SJCRH30 (cell line): ENCODE measurements around the gene GOLGA8J. TPM values are rescaled to one million over a fixed set of nuclear protein-coding genes. Genes with fewer than 3 reads are reported as not detected.
"Not testable (repeated sequence)": the region's sequence is repeated elsewhere in the genome, so short reads cannot be mapped to it uniquely, and the experiment has no call there.

Experiments used
- DNase-seq, 2 experiments: peaks; one replicate each; pipeline ENCODE4 v3.0.0-alpha.2; 2015 to 2020
- H3K27ac ChIP-seq: fragments of 250-450 bp; sonication (Bioruptor Pico); 2 replicates; pipeline ENCODE4 v1.5.1; 2020; ENCODE audit warnings: mild to moderate bottlenecking, moderate library complexity
- H3K27me3 ChIP-seq: fragments of 250-450 bp; sonication (Bioruptor Pico); 2 replicates; pipeline ENCODE4 v1.5.1; 2020; ENCODE audit warnings: mild to moderate bottlenecking, moderate library complexity
- H3K36me3 ChIP-seq: fragments of 250-450 bp; sonication (Bioruptor Pico); 2 replicates; pipeline ENCODE4 v1.5.1; 2020; ENCODE audit warnings: mild to moderate bottlenecking, moderate library complexity
- H3K4me1 ChIP-seq: fragments of 250-450 bp; sonication (Bioruptor Pico); 2 replicates; pipeline ENCODE4 v1.5.1; 2020; ENCODE audit warnings: mild to moderate bottlenecking, moderate library complexity
- H3K4me3 ChIP-seq: fragments of 250-450 bp; sonication (Bioruptor Pico); 2 replicates; pipeline ENCODE4 v1.5.1; 2020; ENCODE audit warnings: mild to moderate bottlenecking, moderate library complexity
- H3K9me3 ChIP-seq: fragments of 250-450 bp; sonication (Bioruptor Pico); replicated peaks from 2 replicates; pipeline ENCODE4 v1.5.1; 2020; ENCODE audit warnings: mild to moderate bottlenecking, moderate library complexity
- total RNA-seq: library from RNA; depleted of rRNA; stranded (reverse); fragments of >200 nt; shearing (Covaris generic); gene quantifications from 2 replicates; pipeline ENCODE4 v1.2.3, GENCODE V29; 2014

Gene GOLGA8J
- total RNA-seq, 1 experiment from 2014 or later = not detected

- DNase-seq = no peak
- H3K27ac ChIP-seq = no peak overlapping the region
- no peaks in the 10 kb centered on the region for H3K36me3 ChIP-seq
These were observed 23.0 kb upstream of the GOLGA8J start for GRCh38 chr15:30059771-30060170.

DNA sequence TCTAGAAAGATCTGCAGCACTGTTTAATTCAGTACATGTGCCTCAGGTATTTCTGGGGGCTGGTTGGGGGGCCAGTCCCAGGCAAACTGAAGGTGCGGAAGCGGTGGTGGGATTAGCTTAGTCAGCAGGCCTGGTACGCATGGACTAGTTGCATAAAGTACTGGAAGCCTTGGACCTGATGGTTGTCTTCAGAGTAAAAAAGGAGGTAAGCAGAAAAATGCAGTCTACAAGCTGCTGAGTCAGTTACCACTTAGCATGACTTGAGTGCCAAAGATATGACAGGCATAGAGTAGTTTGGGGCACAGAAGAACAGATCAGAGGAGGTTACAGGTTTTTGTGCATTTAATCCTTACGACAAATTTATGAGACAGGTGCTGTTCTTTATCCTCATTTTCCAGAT is 19.9 kb upstream of the GOLGA8J start:
- no peak overlapping the region for H3K27ac ChIP-seq
- no peak for DNase-seq
- peaks cover 5% of the 10 kb centered on the region; the same call in 1 of the 2 replicates for H3K4me1 ChIP-seq
- H3K27me3 ChIP-seq = no peaks in the 10 kb centered on the region
- no peaks in the 10 kb centered on the region for H3K9me3 ChIP-seq
- no peaks in the 10 kb centered on the region for H3K36me3 ChIP-seq
- H3K4me3 ChIP-seq = no peak overlapping the region

More at GRCh38 chr15:30059771-30060170, 23.0 kb upstream of the GOLGA8J start:
- Histone ChIP-seq H3K9me3 (no peaks in the 10 kb centered on the region), H3K4me3 (no peak overlapping the region), H3K27me3 (no peaks in the 10 kb centered on the region), H3K4me1 (no peaks in the 10 kb centered on the region)

DNA sequence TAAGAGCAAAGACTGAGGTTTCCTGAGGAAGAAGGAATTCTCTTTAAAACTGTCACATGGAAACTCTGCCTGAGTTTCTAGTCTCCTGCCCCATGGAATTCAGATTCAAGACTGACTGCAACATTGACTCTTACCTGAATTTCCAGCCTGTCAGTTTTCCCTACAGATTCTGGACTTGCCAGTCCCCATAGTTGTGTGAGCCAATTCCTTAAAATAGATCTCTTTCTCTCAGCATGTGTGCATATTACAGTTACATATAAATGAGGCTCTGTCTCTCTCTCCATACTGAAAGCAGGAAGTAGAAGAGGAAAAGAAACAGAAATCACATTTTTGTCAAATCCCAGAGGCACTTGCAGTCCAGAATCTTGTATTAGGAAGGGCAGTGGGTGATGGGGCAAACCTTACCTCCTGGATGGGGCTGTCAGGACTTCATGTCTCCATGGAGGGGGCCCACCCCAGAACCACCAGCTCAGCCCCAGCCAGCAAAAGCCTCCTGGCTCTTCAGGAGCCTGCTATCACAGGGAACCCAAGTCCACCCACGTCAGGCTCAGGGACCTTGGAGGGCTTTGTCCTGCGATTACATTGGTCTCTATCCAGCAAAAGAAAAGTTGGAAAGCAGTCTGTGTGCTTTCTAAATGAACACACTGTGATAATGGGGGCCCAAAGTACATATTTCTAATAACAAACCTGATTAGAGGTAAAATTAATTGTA is 18.8 kb upstream of the GOLGA8J start:
- H3K27ac ChIP-seq = no peak overlapping the region
- DNase-seq = no peak
- H3K36me3 ChIP-seq = no peaks in the 10 kb centered on the region
- H3K4me1 ChIP-seq = peaks cover 5% of the 10 kb centered on the region; the same call in 1 of the 2 replicates
- no peaks in the 10 kb centered on the region for H3K9me3 ChIP-seq
- no peaks in the 10 kb centered on the region for H3K27me3 ChIP-seq
- H3K4me3 ChIP-seq = no peak overlapping the region

DNA sequence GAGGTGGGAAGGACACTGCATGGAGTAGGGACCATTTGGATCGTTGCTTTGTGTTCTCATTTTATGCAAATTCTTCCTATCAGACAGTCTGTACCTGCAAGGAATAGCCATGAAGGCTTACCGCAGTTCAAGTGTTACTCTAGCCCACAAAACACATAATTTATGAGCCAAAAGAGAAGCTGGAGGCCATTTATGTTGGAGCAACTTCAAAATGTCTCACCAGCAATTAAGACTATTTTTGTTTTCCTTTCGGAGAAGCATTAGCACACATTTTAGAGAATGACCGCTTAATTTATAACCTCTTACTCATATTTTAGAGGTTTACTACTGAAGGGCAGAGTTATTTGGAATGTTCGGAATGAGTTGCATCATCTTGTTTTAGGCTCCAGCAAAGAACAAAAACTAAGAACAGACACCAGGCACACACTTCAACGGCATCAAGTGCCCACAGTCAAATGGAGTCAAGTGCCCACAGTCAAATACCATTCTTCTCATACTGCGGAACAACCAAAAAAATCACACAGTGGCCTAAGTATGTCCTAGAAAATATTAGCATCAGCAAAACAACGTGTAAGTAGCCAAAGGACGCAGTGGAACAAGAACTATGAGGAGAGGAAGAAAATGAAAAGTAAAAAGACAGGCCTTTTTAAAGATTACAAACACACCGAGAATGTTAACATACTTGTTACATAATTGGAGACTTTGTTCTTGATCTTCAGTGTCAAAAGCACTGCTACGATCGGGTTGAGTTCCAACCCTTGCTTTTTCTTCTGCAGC is 17.5 kb upstream of the GOLGA8J start:
- peaks cover 5% of the 10 kb centered on the region; the same call in 1 of the 2 replicates for H3K4me1 ChIP-seq
- H3K27me3 ChIP-seq = no peaks in the 10 kb centered on the region
- no peak overlapping the region for H3K4me3 ChIP-seq
- DNase-seq = no peak
- no peak overlapping the region for H3K27ac ChIP-seq
- H3K36me3 ChIP-seq = no peaks in the 10 kb centered on the region
- H3K9me3 ChIP-seq = no peaks in the 10 kb centered on the region

DNA sequence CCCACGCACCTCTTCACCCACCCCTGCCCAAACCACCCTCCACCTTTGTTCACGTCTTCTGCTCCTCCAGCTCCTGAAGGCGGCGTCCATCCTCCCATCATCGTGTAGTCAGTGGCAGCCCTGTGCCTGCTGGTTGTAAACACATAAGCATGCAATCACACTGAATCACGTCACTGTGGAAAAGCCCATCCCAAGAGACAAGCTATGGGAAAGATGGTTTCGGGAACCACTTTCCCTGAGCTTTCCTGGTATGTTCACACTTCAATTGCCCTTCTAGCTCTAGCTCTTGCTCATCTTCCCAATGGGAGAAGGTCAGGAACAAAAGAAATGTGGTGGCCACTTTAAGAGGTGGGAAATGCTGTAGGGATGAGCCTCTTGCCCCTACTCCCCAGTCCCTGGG is 14.4 kb upstream of the GOLGA8J start:
- no peaks in the 10 kb centered on the region for H3K27me3 ChIP-seq
- no peak for DNase-seq
- H3K4me3 ChIP-seq = no peak overlapping the region
- H3K36me3 ChIP-seq = no peaks in the 10 kb centered on the region
- no peak overlapping the region for H3K27ac ChIP-seq
- H3K4me1 ChIP-seq = peaks cover 5% of the 10 kb centered on the region; the same call in 1 of the 2 replicates
- no peaks in the 10 kb centered on the region for H3K9me3 ChIP-seq

GRCh38 chr15:30072630-30073029 is 10.1 kb upstream of the GOLGA8J start:
- no peaks in the 10 kb centered on the region for H3K36me3 ChIP-seq
- H3K4me1 ChIP-seq = no peaks in the 10 kb centered on the region
- H3K9me3 ChIP-seq = no peaks in the 10 kb centered on the region
- DNase-seq = no peak
- no peaks in the 10 kb centered on the region for H3K27me3 ChIP-seq
- H3K4me3 ChIP-seq = no peak overlapping the region
- no peak overlapping the region for H3K27ac ChIP-seq

- no peak overlapping the region for H3K4me3 ChIP-seq
- H3K9me3 ChIP-seq = no peaks in the 10 kb centered on the region
- H3K36me3 ChIP-seq = no peaks in the 10 kb centered on the region
These were observed 8.8 kb upstream of the GOLGA8J start for GRCh38 chr15:30073915-30074314.

GRCh38 chr15:30080816-30081215 is 1.9 kb upstream of the GOLGA8J start:
- DNase-seq = peak; percentile 5 to 23
- not testable (repeated sequence) for H3K9me3 ChIP-seq, H3K36me3 ChIP-seq, H3K27ac ChIP-seq, H3K4me1 ChIP-seq, H3K27me3 ChIP-seq, H3K4me3 ChIP-seq

More at GRCh38 chr15:30073915-30074314, 8.8 kb upstream of the GOLGA8J start:
- Histone ChIP-seq H3K4me1 (no peaks in the 10 kb centered on the region), H3K27me3 (no peaks in the 10 kb centered on the region), H3K27ac (no peak overlapping the region)
- DNase-seq = no peak

- not testable (repeated sequence) for H3K36me3 ChIP-seq, H3K9me3 ChIP-seq, H3K4me3 ChIP-seq, H3K27me3 ChIP-seq, DNase-seq, H3K27ac ChIP-seq, H3K4me1 ChIP-seq
These were observed 15.1 kb downstream of the GOLGA8J start for GRCh38 chr15:30097827-30098226.

- H3K36me3 ChIP-seq, DNase-seq, H3K27ac ChIP-seq, H3K4me1 ChIP-seq, H3K27me3 ChIP-seq, H3K9me3 ChIP-seq, H3K4me3 ChIP-seq: not testable (repeated sequence)
These were observed 20.1 kb downstream of the GOLGA8J start for GRCh38 chr15:30102890-30103289.

DNA sequence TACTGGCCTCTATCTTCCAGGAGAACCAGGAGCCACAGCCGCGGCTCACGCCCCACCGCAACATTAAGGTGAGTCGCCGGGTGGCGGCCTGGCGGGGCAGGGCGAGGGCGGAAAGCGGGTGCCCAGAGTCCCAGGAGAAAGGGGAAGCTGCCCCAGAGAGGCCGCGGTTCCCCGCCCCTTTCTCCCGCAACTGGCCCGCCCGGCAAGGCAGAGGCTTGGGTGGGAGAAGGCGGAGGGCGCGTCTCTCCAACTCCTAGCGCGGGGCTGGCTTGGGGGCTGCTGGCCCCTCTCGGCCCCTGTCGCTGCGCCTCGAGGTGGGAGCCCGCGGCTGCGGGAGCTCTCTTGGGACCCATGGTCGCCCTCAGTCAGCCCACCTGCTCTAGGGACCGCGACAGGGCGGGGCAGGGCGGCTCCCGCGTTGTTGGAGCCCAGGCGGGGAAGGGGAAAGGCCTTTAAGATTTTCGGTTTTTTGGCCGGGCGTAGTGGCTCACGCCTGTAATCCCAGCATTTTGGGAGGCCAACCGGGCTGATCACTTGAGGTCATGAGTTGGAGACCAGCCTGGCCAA is 21.3 kb downstream of the GOLGA8J start:
- DNase-seq, H3K4me3 ChIP-seq, H3K27me3 ChIP-seq, H3K9me3 ChIP-seq, H3K4me1 ChIP-seq, H3K27ac ChIP-seq, H3K36me3 ChIP-seq: not testable (repeated sequence)

GRCh38 chr15:30110591-30110990 is 27.8 kb downstream of the GOLGA8J start:
- not testable (repeated sequence) for H3K27me3 ChIP-seq, H3K36me3 ChIP-seq, H3K9me3 ChIP-seq, DNase-seq, H3K4me1 ChIP-seq, H3K27ac ChIP-seq, H3K4me3 ChIP-seq

DNA sequence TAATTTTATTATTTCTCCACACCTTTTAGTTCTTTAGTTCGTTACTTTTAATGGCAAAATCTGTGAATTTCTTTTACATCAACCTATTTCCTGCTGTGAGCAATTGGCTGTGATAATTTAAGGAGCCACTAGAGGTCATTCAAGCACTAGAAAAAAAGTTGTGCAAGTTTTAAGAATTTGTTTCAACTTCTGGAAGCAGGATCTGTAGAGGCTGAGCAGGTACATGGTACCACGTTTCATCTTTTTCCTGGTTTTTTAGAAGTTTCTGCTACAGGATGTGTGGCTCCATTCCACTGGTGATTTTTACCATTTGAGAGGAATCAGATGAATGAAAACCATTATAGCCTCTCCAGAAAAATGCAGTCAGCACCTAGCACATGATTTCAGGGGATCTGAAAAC is 47.3 kb downstream of the GOLGA8J start:
- not testable (repeated sequence) for H3K9me3 ChIP-seq, H3K4me3 ChIP-seq, H3K27me3 ChIP-seq, H3K27ac ChIP-seq, H3K4me1 ChIP-seq, H3K36me3 ChIP-seq
- DNase-seq = peak in 1 of 2 experiments; percentile 10

- H3K9me3 ChIP-seq, H3K4me3 ChIP-seq, H3K4me1 ChIP-seq, DNase-seq, H3K27ac ChIP-seq, H3K27me3 ChIP-seq, H3K36me3 ChIP-seq: not testable (repeated sequence)
These were observed 52.0 kb downstream of the GOLGA8J start, which contains the start of gene GOLGA8T for GRCh38 chr15:30134751-30135150. Gene GOLGA8T, plus strand, starts transcription at chr15:30135051. Its CDS starts 98 bp downstream, at chr15:30135149.
